ENCODE measurements around the gene FUT6.
"Not testable (repeated sequence)": the region's sequence is repeated elsewhere in the genome, so short reads cannot be mapped to it uniquely, and the experiment has no call there.

FUT6 gene

DNA sequence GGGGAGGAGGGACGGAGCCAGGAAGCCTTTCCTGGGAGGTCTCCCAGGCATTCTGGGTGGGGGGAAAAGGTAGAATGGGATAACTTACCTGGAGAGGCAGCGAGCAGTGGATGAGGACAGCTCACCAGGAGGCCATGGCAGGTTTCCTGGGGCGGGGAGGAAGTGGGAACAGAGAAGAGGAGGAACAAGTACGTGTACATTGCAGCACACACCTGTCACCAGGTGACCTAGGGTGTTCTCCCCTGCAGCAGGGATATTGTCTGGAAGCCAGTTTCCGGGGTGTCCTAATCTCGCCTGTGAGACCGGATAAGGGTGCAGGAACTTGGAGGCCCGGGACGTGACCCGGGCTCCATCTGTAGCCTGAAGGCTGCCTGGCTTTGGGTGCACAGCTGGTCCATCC, 11.8 kb upstream of the FUT6 start, which contains the start of gene FUT3:
Gene FUT3 (minus strand): TSS at position 148 of the 400 bp plus-strand sequence.
- TF ChIP-seq TAF1 (IDR thresholded peaks at IDR 0.05; ENCODE audit: borderline replicate concordance, low read depth, low read length) (no peak), POLR2AphosphoS5 (IDR thresholded peaks at IDR 0.05; ENCODE audit: low read depth, low read length) (no peak), POLR2A (IDR thresholded peaks at IDR 0.05; ENCODE audit: low read depth, low read length) (no peak)
- DNase-seq (ENCODE audit: insufficient read length) = no peak
- FAIRE-seq = no peak

DNA sequence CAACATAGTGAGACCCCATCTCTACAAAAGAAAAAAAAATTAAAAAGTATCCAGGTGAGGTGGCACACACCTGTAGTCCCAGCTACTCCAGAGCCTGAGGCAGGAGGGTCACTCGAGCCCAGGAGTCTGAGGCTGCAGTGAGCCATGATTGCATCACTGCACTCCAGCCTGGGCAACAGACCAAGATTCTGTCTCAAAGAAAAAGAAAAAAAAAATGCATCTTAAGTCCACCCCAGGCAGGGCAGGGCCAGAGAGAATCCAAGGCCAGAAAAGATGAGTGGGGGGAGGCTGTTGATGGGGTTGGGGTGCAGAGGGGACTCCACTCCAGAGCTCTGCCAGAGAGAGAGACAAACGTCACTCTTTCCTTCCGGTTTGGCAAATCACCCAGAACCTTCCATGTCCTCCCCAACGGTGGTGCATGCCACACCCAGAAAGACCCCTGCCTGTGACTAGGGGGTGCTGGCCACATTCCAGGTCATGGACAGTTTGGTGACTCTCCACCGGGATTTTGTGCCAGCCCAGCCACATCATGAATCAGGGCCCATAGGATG, 11.3 kb upstream of the FUT6 start:
- TF ChIP-seq TAF1 (IDR thresholded peaks at IDR 0.05; ENCODE audit: borderline replicate concordance, low read depth, low read length) = no peak
- no peak for TF ChIP-seq POLR2AphosphoS5 (IDR thresholded peaks at IDR 0.05; ENCODE audit: low read depth, low read length)
- no peak for TF ChIP-seq POLR2A (IDR thresholded peaks at IDR 0.05; ENCODE audit: low read depth, low read length)
- peak; percentile 10 for DNase-seq (ENCODE audit: insufficient read length)
- no peak for FAIRE-seq

DNA sequence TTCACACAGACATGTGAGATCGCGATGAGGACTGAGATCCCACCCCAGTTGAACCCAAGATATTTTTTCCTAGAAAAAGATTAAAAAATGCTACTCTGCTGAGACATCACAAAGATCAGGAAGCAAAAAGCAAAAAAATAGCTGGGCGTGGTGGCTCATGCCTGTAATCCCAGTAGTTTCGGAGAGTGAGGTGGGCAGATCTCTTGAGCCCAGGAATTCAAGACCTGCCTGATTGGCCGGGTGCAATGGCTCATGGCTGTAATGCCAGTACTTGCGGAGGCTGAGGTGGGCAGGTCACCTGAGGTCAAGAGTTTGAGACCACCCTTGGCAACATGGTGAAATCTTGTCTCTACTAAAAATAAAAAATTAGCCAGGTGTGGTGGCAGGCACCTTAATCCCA, 10.7 kb upstream of the FUT6 start:
- FAIRE-seq = no peak
- DNase-seq (ENCODE audit: insufficient read length) = no peak
- TF ChIP-seq POLR2AphosphoS5 (IDR thresholded peaks at IDR 0.05; ENCODE audit: low read depth, low read length) (no peak), POLR2A (IDR thresholded peaks at IDR 0.05; ENCODE audit: low read depth, low read length) (no peak), TAF1 (IDR thresholded peaks at IDR 0.05; ENCODE audit: borderline replicate concordance, low read depth, low read length) (no peak)

DNA sequence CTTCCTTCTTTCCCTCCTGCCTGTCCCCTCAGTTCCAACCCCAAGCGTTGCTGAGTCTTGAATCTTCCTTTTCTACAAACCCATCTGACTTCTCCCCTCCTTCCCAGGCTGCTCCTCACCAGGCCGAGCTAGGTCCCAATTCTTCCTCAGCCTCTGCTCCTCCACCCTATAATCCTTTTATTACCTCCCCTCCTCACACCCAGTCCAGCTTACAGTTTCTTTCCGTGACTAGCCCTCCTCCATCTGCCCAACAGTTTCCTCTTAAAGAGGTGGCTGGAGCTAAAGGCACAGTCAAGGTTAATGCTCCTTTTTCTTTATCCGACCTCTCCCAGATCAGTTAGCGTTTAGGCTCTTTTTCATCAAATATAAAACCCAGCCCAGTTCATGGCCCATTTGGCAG, 9.1 kb upstream of the FUT6 start:
- FAIRE-seq; DNase-seq (ENCODE audit: insufficient read length): not testable (repeated sequence)

DNA sequence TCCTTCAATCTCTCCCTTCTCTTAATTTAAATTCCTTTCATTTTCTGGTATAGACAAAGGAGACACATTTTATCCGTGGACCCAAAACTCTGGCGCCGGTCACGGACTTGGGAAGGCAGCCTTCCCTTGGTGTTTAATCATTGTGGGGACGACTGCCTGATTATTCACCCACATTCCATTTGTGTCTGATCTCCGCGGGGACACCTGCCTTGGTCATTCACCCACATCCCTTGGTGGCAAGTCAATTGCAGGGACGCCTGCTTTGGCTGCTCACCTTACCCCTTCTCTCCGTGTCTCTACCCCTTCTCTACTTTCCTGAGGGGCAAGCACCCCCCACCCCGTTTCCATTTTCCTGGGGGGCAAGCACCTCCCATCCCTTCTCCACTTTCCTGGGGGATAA, 8.3 kb upstream of the FUT6 start:
- FAIRE-seq; DNase-seq (ENCODE audit: insufficient read length): not testable (repeated sequence)

DNA sequence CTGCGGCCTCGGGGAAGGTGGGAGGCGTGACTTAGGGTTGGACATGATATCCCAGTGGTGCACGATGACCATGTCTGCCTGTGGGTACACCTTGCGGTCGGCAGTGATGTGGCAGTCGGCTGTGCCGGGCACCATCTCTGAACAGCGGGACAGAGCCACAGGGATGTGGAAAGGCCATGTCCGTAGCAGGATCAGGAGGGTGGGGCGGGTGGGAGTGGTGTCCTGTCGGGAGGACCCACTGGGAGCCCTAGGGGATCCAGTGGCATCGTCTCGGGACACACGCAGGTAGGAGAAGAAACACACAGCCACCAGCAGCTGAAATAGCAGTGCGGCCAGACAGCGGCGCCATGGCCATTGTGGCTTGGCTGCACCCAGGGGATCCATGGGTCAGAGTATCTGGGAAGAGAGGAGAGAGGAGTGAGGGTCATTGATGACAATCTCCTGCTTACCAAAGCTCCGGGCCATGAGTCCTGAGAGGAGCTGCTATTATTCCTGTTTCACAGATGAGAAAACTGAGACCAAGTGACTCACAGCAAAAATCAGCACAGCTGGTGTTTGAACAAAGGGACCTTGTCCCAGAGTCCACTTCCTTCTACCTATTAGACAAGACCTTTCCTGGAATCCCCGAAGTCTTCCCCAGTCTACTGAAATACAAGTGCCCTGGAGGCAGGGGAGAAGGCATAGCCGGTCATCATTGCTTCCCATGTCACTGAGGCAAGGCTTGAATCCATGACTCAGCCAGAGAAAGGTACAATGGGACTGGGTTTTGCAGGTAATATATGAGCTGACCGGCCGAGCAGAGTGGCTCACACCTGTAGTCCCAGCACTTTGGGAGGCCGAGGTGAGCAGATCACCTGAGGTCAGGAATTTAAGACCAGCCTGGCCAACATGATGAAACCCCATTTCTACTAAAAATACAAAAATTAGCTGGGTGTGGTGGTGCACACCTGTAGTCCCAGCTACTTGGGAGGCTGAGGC, 5.2 kb upstream of the FUT6 start:
- no peak for FAIRE-seq
- TF ChIP-seq TAF1 (IDR thresholded peaks at IDR 0.05; ENCODE audit: borderline replicate concordance, low read depth, low read length) = no peak
- no peak for TF ChIP-seq POLR2AphosphoS5 (IDR thresholded peaks at IDR 0.05; ENCODE audit: low read depth, low read length)
- TF ChIP-seq POLR2A (IDR thresholded peaks at IDR 0.05; ENCODE audit: low read depth, low read length) = no peak
- DNase-seq (ENCODE audit: insufficient read length) = no peak

DNA sequence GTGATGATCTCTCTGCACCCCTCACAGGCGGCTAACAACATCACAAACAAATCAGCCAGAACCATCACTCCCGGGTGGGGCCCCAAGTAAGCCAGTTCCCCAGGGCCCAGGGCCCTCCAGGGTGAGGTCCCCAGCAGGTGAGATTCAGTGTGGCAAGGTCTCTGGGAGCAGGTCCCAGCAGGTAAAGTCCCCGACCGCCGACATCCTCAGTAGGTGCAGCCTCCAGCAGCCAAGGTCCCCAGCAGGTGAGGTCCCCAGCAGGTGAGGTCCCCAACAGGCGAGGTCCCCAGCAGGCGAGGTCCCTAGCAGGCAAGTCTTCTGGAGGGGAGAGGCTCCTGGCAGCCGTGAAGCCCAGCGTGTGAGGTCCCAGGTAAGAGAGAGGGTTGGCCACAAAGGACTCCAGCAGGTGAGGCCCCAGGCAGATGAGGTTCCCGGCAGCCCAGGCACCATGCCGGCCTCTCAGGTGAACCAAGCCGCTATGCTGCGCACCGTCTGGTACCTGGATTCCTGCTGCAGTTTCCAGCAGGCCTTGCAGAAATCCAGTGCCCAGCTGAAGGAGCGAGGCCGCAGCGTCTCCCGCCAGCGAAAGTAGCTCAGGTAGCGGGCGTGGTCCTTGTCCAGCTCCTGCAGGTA, 3.9 kb upstream of the FUT6 start:
- DNase-seq (ENCODE audit: insufficient read length) = no peak
- TF ChIP-seq TAF1 (IDR thresholded peaks at IDR 0.05; ENCODE audit: borderline replicate concordance, low read depth, low read length) = no peak
- TF ChIP-seq POLR2AphosphoS5 (IDR thresholded peaks at IDR 0.05; ENCODE audit: low read depth, low read length) = no peak
- no peak for TF ChIP-seq POLR2A (IDR thresholded peaks at IDR 0.05; ENCODE audit: low read depth, low read length)
- no peak for FAIRE-seq

DNA sequence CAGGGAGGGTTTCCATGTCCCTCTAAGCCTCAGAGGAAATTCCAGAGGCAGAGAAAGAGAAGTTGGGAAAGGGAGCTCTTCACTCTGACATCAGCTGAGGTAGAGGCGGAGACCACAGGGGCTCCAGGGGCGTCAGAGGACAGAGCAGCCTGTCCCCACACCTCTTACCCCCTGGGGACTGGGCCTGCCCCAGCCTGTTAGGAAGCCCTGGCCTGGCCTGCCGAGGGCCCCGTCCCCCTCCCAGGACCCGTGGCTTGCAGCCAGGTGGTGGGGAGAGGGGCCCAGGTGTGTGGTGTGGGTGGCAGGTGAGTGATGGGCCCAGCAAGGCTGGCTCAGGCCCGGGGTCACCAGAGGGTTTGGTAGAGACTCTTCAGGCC, 2.2 kb upstream of the FUT6 start:
- DNase-seq (ENCODE audit: insufficient read length); FAIRE-seq: not testable (repeated sequence)

DNA sequence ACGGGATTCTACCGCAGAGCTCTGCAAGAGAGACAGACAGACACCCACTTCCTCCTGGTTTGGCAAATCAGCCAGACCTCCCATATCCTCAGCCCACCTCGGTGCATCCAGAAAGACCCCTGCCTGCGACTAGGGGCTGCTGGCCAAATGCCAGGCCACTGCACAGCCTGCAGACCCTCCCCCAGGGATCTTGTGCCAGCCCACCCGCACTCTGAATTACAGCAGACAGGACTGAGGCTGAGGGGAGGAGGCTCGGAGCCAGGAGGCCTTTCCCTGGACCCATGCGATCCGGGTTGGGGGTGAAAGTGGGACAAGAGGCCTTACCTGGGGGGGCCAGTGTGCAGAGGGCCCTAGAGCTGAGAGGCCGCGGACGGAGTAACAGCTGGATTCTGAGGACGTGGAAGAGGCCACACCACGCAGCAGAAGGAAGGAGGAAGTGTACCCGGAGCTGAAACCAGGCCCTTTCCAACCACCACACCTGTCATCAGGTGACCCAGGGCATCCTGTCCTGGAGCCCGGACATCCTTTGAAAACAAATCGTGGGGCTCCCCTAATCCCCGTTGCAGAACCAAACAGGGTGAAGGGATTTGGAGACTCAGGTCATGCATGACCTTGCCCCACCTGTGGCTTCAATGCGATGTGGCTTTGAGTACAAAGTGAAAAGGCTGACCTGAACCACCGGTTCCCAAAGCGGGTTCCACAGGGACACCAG, 993 bp downstream of the FUT6 start:
- FAIRE-seq (no peak), DNase-seq (ENCODE audit: insufficient read length) (no peak)
- no peak for TF ChIP-seq POLR2A (IDR thresholded peaks at IDR 0.05; ENCODE audit: low read depth, low read length)
- TF ChIP-seq POLR2AphosphoS5 (IDR thresholded peaks at IDR 0.05; ENCODE audit: low read depth, low read length) = no peak
- TF ChIP-seq TAF1 (IDR thresholded peaks at IDR 0.05; ENCODE audit: borderline replicate concordance, low read depth, low read length) = no peak

DNA sequence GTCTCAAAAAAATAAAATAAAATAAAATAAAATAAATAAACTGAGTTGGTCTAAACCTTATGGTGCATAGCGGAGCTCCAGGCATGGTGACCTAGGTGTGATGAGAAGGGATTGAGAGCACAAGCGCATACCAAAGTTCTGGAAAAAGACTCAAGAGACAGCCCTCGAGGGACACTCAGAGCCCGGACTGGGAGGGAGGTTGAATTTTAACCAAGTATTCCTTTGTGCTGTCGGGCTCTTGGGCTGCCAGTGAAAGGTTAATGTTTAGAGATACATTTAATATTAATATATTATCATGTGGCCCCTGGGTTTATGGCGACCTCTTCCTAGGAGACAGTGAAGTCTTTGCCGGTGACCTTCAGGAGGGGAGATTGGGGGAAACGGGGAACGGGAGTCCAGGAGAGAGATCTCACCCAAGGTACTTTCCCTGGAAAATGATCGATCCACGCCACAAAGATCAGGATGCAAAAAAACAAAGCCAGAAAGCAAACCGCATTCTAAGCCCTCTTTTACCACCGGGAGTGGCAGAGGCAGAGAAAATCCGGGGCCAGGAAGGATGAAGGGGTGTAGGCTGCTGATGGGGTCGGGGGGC, 1.6 kb downstream of the FUT6 start:
- FAIRE-seq (no peak), DNase-seq (ENCODE audit: insufficient read length) (no peak)
- no peak for TF ChIP-seq POLR2AphosphoS5 (IDR thresholded peaks at IDR 0.05; ENCODE audit: low read depth, low read length)
- TF ChIP-seq TAF1 (IDR thresholded peaks at IDR 0.05; ENCODE audit: borderline replicate concordance, low read depth, low read length) = no peak

DNA sequence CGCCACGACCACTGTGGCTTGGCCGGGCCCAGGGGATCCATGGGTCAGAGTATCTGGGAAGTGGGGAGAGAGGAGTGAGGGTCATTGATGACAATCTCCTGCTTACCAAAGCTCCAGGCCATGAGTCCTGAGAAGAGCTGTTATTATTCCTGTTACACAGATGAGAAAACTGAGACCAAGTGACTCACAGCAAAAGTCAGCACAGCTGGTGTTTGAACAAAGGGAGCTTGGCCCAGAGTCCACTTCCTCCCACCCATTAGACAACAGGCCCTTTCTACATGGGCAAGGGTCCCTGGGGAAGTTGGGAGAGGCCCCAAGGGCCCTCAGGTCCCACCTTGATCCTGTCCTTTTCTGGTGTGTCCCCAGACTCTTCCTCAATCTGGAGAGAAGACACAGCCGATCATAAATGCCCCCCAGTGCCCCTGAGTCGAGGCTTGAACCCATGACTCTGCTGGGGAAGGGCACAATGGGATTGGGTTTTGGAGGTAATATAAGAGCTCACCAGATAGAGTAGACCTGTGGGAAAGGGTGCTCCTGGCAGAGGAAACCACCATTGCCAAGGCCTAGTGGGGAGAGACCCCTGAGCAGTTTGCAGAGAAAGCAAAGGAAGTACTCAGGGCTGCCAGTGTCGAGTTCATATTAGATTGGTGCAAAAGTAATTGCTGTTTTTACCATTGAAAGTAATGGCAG, 6.8 kb downstream of the FUT6 start:
- DNase-seq (ENCODE audit: insufficient read length) (no peak), FAIRE-seq (no peak)
- TF ChIP-seq POLR2AphosphoS5 (IDR thresholded peaks at IDR 0.05; ENCODE audit: low read depth, low read length) (no peak), POLR2A (IDR thresholded peaks at IDR 0.05; ENCODE audit: low read depth, low read length) (no peak), TAF1 (IDR thresholded peaks at IDR 0.05; ENCODE audit: borderline replicate concordance, low read depth, low read length) (no peak)

Measured in GM12892 (cell line).